ENCODE measurements around the gene MTPN.

MTPN gene
- 154 to 352 (median 234) reads per million in 3 experiments for total RNA-seq

GRCh38 chr7:135977007-135977741 lies at the start of gene MTPN:
Gene MTPN, minus strand, starts transcription at chr7:135977359. Its CDS starts 259 bp downstream, at chr7:135977100.
- DNase-seq, result peak; percentile 98

GRCh38 chr7:136026209-136026608 lies 49.0 kb upstream of the MTPN start:
- DNase-seq, result no peak

- DNase-seq, result no peak
Observed at GRCh38 chr7:136023134-136023869, 46.1 kb upstream of the MTPN start.

GRCh38 chr7:136020556-136020955 lies 43.4 kb upstream of the MTPN start:
- no peak for DNase-seq

- DNase-seq, result no peak
Observed at GRCh38 chr7:136018104-136018503, 40.9 kb upstream of the MTPN start.

GRCh38 chr7:136016649-136017395 lies 39.7 kb upstream of the MTPN start:
- DNase-seq, result no peak

GRCh38 chr7:136015638-136016037 lies 38.5 kb upstream of the MTPN start:
- DNase-seq, result no peak

GRCh38 chr7:136014659-136015058 lies 37.5 kb upstream of the MTPN start:
- no peak for DNase-seq

- no peak for DNase-seq
Observed at GRCh38 chr7:136012238-136012637, 35.1 kb upstream of the MTPN start.

GRCh38 chr7:136009488-136010079 lies 32.4 kb upstream of the MTPN start:
- DNase-seq, result peak; percentile 37

GRCh38 chr7:136006208-136006607 lies 29.0 kb upstream of the MTPN start:
- no peak for DNase-seq

- DNase-seq, result no peak
Observed at GRCh38 chr7:136004083-136004482, 26.9 kb upstream of the MTPN start.

GRCh38 chr7:136002802-136003201 lies 25.6 kb upstream of the MTPN start:
- DNase-seq, result no peak

GRCh38 chr7:136000288-136000913 lies 23.2 kb upstream of the MTPN start:
- DNase-seq, result no peak

GRCh38 chr7:135998081-135998480 lies 20.9 kb upstream of the MTPN start:
- DNase-seq, result no peak

GRCh38 chr7:135995748-135996147 lies 18.6 kb upstream of the MTPN start:
- DNase-seq, result no peak

- no peak for DNase-seq
Observed at GRCh38 chr7:135994466-135995205, 17.5 kb upstream of the MTPN start.

- no peak for DNase-seq
Observed at GRCh38 chr7:135993950-135994349, 16.8 kb upstream of the MTPN start.

GRCh38 chr7:135991906-135992305 lies 14.7 kb upstream of the MTPN start:
- no peak for DNase-seq

- DNase-seq, result no peak
Observed at GRCh38 chr7:135991322-135991721, 14.2 kb upstream of the MTPN start.

- no peak for DNase-seq
Observed at GRCh38 chr7:135990258-135990657, 13.1 kb upstream of the MTPN start.
